Adrenal gland (tissue), 5 donors: Measurements from ENCODE around the gene PLCE1.

Experiments used
- CTCF ChIP-seq, 6 experiments: fragments of 450-650 bp in 4 of 6; fragments of 200-600 bp in 2 of 6; sonication (generic) in 1 of 6; IDR thresholded peaks; 1 replicate in 5 of 6; 2 replicates in 1 of 6; pipeline versions ENCODE4 v1.5.1 to v1.8.0; 2016 to 2021; ENCODE audit warnings: antibody characterized with exemption in 6 of 6, mild to moderate bottlenecking in 2 of 6, moderate library complexity in 1 of 6
- POLR2A ChIP-seq, 2 donors: fragments of 450-650 bp; IDR thresholded peaks; one replicate each; pipeline ENCODE4 v1.6.1; 2017; ENCODE audit warnings: antibody characterized with exemption in 2 of 2, mild to moderate bottlenecking in 2 of 2, moderate library complexity in 1 of 2
- donor health status: DM: no; HTN: no; CAD: no.

GRCh38 chr10:94023906-94024305 lies 30.2 kb downstream of the PLCE1 start:
- no peak for TF ChIP-seq CTCF (IDR thresholded peaks at IDR 0.05)
- TF ChIP-seq POLR2A (IDR thresholded peaks at IDR 0.05): no peak
